ENCODE measurements around the gene S100A7A.

- TF ChIP-seq CTCF (IDR thresholded peaks at IDR 0.05) (no peak), MYBL2 (CRISPR knock-in tag; IDR thresholded peaks at IDR 0.05) (no peak), ZNF532 (CRISPR knock-in tag; IDR thresholded peaks at IDR 0.05; ENCODE audit: borderline replicate concordance) (no peak), ETV6 (CRISPR knock-in tag; IDR thresholded peaks at IDR 0.05) (no peak), USF2 (CRISPR knock-in tag; IDR thresholded peaks at IDR 0.05) (no peak), GABPB1 (CRISPR knock-in tag; IDR thresholded peaks at IDR 0.05) (no peak), NFYB (CRISPR knock-in tag; conservative IDR thresholded peaks at IDR 0.05; ENCODE audit: low read depth) (no peak)
Measured at GRCh38 chr1:153456396-153456795, 40.1 kb downstream of the S100A7A start.

Measured in WTC11 (cell line).